NCI-H2171 (cell line): ENCODE data around the gene COX19.
"Not testable (repeated sequence)": the region's sequence is repeated elsewhere in the genome, so short reads cannot be mapped to it uniquely, and the experiment has no call there.

Experiments
- DNase-seq: peaks from one replicate; lab custom pipeline; 2025; lab: John Stamatoyannopoulos, UW

Gene COX19

DNA sequence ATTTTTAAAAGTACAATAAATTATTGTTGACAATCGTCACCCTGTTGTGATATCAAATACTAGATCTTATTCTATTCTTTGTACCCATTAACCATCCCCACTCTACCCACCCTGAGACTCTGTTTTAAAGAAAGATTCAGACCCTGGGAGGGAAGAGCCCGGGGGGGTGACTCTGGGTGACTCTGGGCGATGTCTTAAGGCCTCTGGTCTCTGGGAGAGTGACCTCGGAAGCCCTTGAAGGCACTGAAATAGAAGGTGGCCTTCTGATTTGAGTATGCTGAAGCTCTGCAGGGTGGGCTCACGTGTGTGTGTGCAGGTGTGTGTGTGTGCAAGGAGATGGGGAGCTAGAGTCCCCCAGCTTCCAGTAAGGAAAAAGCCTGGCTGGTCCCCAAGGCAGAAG is 30.6 kb downstream of the COX19 start:
- no peak for DNase-seq

- DNase-seq, result not testable (repeated sequence)
Observed at GRCh38 chr7:943793-944192, 31.6 kb downstream of the COX19 start.

DNA sequence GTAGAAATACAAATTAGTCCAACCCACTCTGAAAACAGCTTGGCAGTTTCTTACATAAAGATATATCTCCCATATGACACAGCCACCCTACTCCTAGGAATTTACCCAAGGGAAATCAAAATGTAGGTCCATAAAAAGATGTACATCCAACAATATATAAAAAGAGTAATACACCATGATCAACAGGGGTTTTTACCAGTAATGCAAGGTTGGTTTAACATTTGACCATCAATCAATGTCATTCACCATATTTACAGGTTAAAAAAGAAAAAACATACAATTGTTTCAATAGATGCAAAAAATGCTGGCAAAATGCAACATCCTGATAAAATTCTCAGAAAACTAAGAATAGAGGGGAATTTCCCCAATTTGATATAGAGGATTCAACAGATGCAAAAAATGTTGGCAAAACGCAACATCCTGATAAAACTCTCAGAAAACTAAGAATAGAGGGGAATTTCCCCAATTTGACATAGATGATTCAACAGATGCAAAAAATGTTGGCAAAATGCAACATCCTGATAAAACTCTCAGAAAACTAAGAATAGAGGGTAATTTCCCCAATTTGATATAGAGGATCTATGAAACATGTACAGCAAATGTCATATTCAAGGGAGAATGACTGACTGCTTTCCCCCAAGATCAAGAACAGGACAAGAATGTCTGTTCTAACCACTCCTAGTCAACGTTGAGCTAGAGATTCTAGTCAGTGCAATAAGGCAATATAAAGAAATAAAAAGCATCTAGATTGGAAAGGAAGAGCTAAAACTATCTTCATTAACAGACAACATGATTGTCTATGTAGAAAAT is 34.5 kb downstream of the COX19 start:
- DNase-seq, result no peak

DNA sequence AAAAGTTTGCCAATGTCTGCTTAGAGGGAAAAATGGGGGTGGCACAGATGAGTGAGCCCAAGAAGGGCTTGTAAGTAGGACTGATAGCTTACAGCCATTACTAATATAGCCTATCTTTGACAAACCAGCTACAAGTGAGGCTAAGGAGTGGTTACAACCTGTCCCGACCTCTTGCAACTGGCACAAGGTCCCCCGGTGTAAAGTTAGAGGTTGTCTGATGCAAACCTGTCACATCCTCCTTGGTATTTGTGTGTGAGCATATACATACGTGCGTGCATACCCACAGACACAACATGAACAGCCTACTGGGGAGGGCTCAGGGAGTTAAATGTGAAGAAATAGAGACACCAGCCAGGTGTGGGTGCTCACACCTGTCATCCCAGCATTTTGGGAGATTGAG is 35.5 kb downstream of the COX19 start:
- no peak for DNase-seq

GRCh38 chr7:938546-939185 is 36.7 kb downstream of the COX19 start:
- DNase-seq, result no peak

DNA sequence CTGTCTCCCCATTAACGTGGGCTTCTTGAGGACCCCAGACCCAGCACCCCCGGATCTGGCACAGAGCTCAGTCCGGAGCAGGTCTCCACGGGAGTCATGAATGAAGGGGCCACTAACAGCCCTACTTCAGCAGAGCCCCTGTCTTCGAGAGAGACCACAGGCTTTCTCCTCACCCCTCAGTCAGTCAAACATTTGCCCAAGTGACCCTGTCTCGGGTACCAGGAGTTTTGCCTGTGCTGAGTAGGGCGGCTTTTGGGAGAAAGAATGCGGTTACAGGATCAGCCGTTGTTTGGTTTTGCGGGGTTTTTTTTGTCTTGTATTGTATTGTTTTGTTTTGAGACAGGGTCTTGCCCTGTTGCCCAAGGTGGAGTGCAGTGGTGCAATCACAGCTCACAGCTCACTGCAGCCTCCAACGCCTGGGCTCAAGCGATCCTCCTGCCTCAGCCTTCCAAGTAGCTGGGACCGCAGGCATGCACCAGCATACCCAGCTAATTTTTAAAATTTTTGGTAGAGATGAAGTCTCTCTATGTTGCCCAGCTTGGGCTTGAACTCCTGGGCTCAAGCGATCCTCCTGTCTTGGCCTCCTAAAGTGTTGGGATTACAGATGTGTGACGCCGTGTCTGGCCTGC is 37.4 kb downstream of the COX19 start:
- no peak for DNase-seq

GRCh38 chr7:936386-937054 is 38.8 kb downstream of the COX19 start:
- no peak for DNase-seq

DNA sequence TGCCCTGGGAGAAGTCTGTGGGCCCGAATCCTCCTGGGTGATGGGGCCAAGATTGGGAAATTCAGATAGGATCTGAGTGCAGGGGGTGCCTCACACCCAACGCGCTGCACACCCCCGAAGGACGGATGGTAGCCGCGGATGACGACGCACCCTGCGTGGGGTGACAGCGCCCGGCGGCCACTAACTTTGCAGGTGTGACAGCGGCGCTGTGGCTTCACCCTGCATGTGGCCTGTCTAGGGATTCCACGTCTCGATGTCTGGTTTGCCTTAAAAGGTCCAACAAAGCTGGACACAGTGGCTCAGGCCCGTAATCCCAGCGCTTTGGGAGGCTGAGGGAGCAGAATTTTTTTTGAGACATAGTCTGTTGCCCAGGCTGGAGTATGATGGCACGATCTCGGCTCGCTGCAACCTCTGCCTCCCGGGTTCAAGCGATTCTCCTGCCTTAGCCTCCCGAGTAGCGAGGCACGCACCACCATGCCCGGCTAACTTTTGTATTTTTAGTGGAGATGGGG is 39.4 kb downstream of the COX19 start:
- DNase-seq, result no peak

DNA sequence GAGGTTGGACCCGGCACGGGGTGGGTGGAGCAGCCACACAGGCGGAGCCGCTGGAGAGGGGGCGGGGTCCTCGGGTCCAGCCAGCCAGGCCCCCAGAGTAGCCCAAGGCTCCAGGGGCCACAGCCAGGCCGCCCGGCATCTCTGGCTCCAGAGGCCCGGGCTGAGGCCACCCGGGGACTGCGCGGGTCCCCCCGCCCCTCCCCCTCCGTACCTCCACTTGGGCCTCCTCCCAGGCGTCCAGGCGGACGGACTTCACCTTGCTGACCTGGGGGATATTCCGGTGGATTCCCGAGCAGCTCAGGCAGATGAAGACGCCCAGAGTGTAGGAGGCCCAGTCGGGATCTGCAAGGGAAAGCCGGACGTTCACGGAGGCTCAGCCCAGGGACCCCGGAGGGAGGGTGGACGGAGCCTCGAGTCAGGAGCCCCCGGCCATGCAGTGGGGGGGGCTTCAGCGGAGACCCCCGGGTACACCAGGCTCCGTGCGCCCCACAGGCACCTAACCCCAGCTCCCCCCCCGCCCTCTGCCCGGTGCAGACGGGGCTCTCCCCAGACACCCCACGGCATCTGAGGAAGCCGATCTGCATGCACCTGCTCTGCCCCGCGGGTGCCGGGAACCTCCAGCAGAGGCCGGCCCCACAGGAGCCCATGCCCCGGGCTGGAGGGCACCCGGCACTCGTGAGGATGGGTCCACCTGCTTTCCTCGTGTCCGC is 40.0 kb downstream of the COX19 start:
- no peak for DNase-seq

DNA sequence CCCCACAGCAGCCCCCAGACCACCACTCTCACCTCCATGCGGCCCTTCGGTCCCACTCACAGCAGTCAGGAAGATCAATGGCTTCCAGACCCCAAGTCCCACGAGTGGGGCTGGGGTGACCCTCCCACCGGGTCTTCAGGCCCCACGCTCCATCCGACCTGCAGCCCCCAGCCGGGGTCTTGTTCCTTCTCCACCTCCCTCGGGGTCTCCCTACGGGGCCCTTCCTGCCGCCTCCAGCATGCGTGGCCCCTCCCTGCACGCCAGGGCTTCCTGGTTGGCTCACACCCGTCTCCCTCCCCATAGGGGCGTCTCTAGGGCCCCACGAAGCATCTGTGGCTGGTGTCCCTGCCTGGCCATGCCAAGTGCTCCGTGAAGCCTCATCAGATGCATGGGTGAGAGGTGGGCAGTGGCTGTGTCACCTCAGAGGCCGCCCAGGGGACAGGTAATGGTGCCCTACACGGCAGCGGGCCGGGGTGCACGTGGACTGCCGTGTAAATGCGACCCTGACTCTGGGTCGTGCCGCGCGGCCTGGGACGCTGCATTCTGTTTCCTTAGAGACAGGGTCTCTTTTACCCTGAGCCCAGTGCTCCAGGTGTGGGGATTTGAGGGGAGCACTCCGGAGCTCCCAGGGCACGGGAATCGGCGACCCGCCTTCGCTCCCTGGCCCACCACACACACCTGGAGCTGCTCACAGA is 40.7 kb downstream of the COX19 start:
- no peak for DNase-seq

GRCh38 chr7:932651-932975 is 42.7 kb downstream of the COX19 start:
- no peak for DNase-seq

- DNase-seq, result no peak
Observed at GRCh38 chr7:931871-932650, 43.3 kb downstream of the COX19 start.

DNA sequence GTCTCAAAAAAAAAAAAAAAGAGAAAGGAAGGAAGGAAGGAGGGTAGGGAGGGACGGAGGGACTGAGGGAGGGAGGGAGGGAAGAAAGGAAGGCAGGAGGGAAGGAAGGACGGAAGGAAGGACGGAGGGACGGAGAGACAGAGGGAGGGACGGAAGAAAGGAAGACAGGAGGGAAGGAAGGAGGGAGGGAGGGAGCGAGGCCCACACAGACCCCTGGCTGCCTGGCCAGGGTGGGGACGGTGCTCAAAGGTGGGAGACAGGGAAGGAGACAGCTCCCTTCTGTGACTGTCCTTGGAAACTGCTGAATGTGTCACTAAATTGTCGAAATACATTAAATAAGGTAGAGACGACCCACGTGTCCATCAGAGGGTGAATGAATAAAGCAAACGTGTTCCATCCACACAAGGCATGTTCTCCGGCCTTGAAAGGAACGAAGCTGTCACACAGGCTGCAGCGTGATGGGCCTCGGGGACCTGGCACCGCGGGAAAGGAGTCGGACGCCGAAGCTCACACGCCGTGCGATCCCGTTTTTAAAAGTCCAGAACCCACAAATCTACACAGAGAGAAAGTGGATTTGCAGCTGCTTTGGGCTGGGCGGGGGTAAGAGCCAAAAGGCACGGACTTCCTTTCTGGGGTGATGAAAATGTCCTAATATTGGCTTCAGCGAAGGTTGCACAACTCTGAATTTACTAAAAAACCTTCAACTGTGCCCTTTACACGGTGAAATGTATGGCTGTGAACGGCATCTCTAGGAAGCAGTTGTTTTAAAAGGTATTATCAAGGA is 44.2 kb downstream of the COX19 start:
- DNase-seq, result no peak

DNA sequence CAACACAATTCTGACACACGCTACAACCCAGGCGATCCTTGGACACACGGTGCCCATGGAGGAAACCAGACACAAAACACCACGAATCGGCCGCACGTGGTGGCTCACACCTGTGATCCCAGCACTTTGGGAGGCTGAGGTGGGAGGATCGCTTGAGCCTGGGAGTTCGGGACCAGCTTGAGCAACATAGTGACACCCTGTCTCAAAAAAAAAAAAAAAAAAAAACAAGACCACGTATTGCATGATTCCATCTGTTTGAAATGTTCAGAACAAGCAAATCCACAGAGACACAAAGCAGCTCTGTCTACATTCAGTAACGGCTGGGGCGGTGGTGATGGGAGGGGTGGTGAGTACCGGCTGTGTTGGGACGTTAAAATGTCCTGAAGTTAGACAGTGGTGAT is 46.0 kb downstream of the COX19 start:
- DNase-seq, result no peak

DNA sequence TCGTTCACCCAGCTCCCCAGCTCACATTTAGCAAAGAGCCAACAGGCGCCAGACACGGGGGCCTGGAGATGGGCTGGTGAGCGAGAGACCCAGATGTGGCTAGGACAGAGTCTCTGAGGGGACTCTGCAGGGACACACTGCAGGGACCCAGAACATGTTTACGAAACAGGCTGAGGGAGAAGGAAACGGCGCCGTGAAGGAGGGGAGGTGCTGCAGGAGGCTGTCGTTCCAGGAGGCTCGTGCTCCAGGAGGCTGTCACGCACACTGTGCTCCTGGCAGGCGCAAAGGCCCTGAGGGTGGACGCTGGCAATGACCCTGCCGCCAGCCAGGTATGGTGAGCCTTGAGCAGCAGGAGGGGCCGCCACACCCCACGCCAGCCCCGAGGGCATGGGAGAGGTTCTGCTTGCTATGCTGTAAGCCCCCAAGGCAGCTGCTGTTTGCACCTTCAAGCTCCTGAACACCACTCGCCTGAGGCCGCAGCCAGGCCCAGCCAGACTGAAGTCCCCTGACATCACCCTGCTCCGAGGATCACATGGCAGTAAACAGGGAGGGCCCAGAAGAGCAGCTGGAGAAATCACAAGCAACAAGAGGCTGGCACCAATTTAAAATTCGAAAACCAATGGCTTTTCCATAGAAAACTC is 48.2 kb downstream of the COX19 start:
- DNase-seq, result no peak

- DNase-seq, result no peak
Observed at GRCh38 chr7:926061-927030, 49.0 kb downstream of the COX19 start.

- no peak for DNase-seq
Observed at GRCh38 chr7:925601-926000, 49.7 kb downstream of the COX19 start.
